IMR-90 (cell line): ENCODE data around the gene ROBO1. TPM values are rescaled to one million over a fixed set of nuclear protein-coding genes. Genes with fewer than 3 reads are reported as not detected.

ENCODE experiments used
- ATAC-seq: fragments of 200-7000 bp; cut with Tn5 transposase; 2 replicates; pipeline ENCODE4 v1.9.1; 2020; ENCODE audit warnings: low read depth, mild to moderate bottlenecking, moderate library complexity
- BruUV-seq: library from RNA; stranded (reverse); fragments of 400-500 nt; replicated peaks from 2 replicates; lab custom pipeline; 2021; lab: Mats Ljungman, UMichigan
- CTCF ChIA-PET: fragments of 300-600 bp; formaldehyde crosslinking; extraction: SDS; loops from one replicate; lab custom pipeline; 2021; ENCODE audit warnings: antibody characterized with exemption; lab: Yijun Ruan, JAX
- POLR2A ChIA-PET: fragments of 300-600 bp; sonication (Branson Sonifier 250); formaldehyde crosslinking; loops from one replicate; lab custom pipeline; 2022; ENCODE audit warnings: antibody characterized with exemption; ENCODE audit not compliant: unreplicated experiment; lab: Charles Lee
- DNase-seq: peaks from one replicate; pipeline ENCODE4 v3.0.0; 2013
- H2AFZ ChIP-seq: replicated peaks from 2 replicates; pipeline ENCODE3; 2013; ENCODE audit warnings: low read length, mild to moderate bottlenecking; ENCODE audit not compliant: poor library complexity
- H2AK5ac ChIP-seq: 2 replicates; pipeline ENCODE4 v1.6.1; 2013; ENCODE audit warnings: low read depth, low read length, inconsistent platforms
- H2AK9ac ChIP-seq: replicated peaks from 2 replicates; pipeline ENCODE3; 2013; ENCODE audit warnings: mild to moderate bottlenecking, low read depth, low read length, moderate library complexity; ENCODE audit not compliant: poor library complexity
- H2BK120ac ChIP-seq: 2 replicates; pipeline ENCODE4 v1.6.1; 2013; ENCODE audit warnings: low read depth, low read length, inconsistent platforms
- H2BK15ac ChIP-seq: 3 replicates; pipeline ENCODE4 v1.6.1; 2013; ENCODE audit warnings: low read depth, low read length, inconsistent platforms
- H2BK20ac ChIP-seq: 2 replicates; pipeline ENCODE4 v1.6.1; 2013; ENCODE audit warnings: low read depth, mild to moderate bottlenecking, inconsistent platforms, low read length, moderate library complexity
- H2BK5ac ChIP-seq: 2 replicates; pipeline ENCODE4 v1.6.1; 2013; ENCODE audit warnings: mild to moderate bottlenecking, low read depth, low read length, inconsistent platforms; ENCODE audit not compliant: poor library complexity, severe bottlenecking
- H3K14ac ChIP-seq: replicated peaks from 2 replicates; pipeline ENCODE4 v1.6.1; 2013; ENCODE audit warnings: low read depth, low read length, inconsistent platforms
- H3K18ac ChIP-seq: 2 replicates; pipeline ENCODE4 v1.6.1; 2013; ENCODE audit warnings: low read depth, low read length, control low read depth
- H3K23ac ChIP-seq: 2 replicates; pipeline ENCODE4 v1.6.1; 2013; ENCODE audit warnings: low read depth, low read length, inconsistent platforms
- H3K27ac ChIP-seq: 2 replicates; pipeline ENCODE4 v1.5.1; 2013; ENCODE audit warnings: mild to moderate bottlenecking, control low read depth, low read length; ENCODE audit not compliant: insufficient read depth
- H3K27me3 ChIP-seq: 2 replicates; pipeline ENCODE4 v1.6.1; 2013; ENCODE audit warnings: low read length; ENCODE audit not compliant: control insufficient read depth, insufficient read depth
- H3K36me3 ChIP-seq: 2 replicates; pipeline ENCODE4 v1.6.1; 2013; ENCODE audit warnings: low read length, mixed read lengths; ENCODE audit not compliant: control insufficient read depth, insufficient read depth
- H3K4ac ChIP-seq: 2 replicates; pipeline ENCODE4 v1.6.1; 2013; ENCODE audit warnings: low read depth, low read length, inconsistent platforms
- H3K4me1 ChIP-seq: 2 replicates; pipeline ENCODE4 v1.6.1; 2013; ENCODE audit warnings: low read length, mixed read lengths; ENCODE audit not compliant: control insufficient read depth, insufficient read depth
- H3K4me2 ChIP-seq: 2 replicates; pipeline ENCODE4 v1.6.1; 2013; ENCODE audit warnings: low read depth, mild to moderate bottlenecking, control low read depth, low read length, moderate library complexity
- H3K4me3 ChIP-seq: 2 replicates; pipeline ENCODE4 v1.5.1; 2013; ENCODE audit warnings: low read depth, mild to moderate bottlenecking, control low read depth, low read length, moderate library complexity; ENCODE audit not compliant: insufficient read depth
- H3K56ac ChIP-seq: 2 replicates; pipeline ENCODE4 v1.6.1; 2013; ENCODE audit warnings: low read length, inconsistent platforms; ENCODE audit not compliant: insufficient read depth; ENCODE audit errors: extremely low read depth
- H3K79me1 ChIP-seq, 2 experiments: 2 replicates each; pipeline ENCODE4 v1.6.1; 2013; ENCODE audit warnings: low read length in 2 of 2, inconsistent platforms in 1 of 2, low read depth in 1 of 2
- H3K9ac ChIP-seq: 2 replicates; pipeline ENCODE4 v1.6.1; 2013; ENCODE audit warnings: low read depth, low read length, control low read depth
- H3K9me1 ChIP-seq: 2 replicates; pipeline ENCODE4 v1.6.1; 2013; ENCODE audit warnings: low read length, inconsistent platforms; ENCODE audit not compliant: insufficient read depth
- H3K9me3 ChIP-seq: 2 replicates; pipeline ENCODE4 v1.6.1; 2013; ENCODE audit warnings: low read length; ENCODE audit not compliant: control insufficient read depth, insufficient read depth
- H4K20me1 ChIP-seq: 2 replicates; pipeline ENCODE4 v1.6.1; 2013; ENCODE audit warnings: low read length, inconsistent platforms; ENCODE audit not compliant: insufficient read depth
- H4K5ac ChIP-seq: 2 replicates; pipeline ENCODE4 v1.6.1; 2013; ENCODE audit warnings: mild to moderate bottlenecking, low read depth, low read length, control low read depth
- H4K8ac ChIP-seq, 2 experiments: 2 replicates each; pipeline ENCODE4 v1.6.1; 2013; ENCODE audit warnings: low read depth in 2 of 2, low read length in 2 of 2, control low read depth in 1 of 2, inconsistent platforms in 1 of 2
- H4K91ac ChIP-seq: 2 replicates; pipeline ENCODE4 v1.6.1; 2013; ENCODE audit warnings: low read depth, low read length, inconsistent platforms; ENCODE audit not compliant: insufficient read depth
- BHLHE40 ChIP-seq: fragments of 150-350 bp; IDR thresholded peaks from 2 replicates; pipeline ENCODE4 v1.6.1; 2016; ENCODE audit warnings: mild to moderate bottlenecking, low read depth, low read length
- CEBPB ChIP-seq: IDR thresholded peaks from 2 replicates; pipeline ENCODE4 v1.6.1; 2012; ENCODE audit warnings: low read depth, low read length, improper control_type of control experiment
- CHD1 ChIP-seq: IDR thresholded peaks from 2 replicates; pipeline ENCODE4 v1.6.1; 2012; ENCODE audit warnings: low read depth, low read length, improper control_type of control experiment
- FOS ChIP-seq: fragments of 150-350 bp; IDR thresholded peaks from 2 replicates; pipeline ENCODE4 v1.6.1; 2016; ENCODE audit warnings: low read depth, low read length
- MAZ ChIP-seq: IDR thresholded peaks from 2 replicates; pipeline ENCODE4 v1.6.1; 2012; ENCODE audit warnings: low read depth, mild to moderate bottlenecking, low read length, improper control_type of control experiment, moderate library complexity, borderline replicate concordance
- NFE2L2 ChIP-seq: fragments of 150-350 bp; IDR thresholded peaks from 2 replicates; pipeline ENCODE4 v1.6.1; 2016; ENCODE audit warnings: low read depth, mild to moderate bottlenecking, low read length
- POLR2A ChIP-seq: IDR thresholded peaks from 2 replicates; pipeline ENCODE4 v1.6.1; 2012; ENCODE audit warnings: mild to moderate bottlenecking, low read depth, low read length
- RCOR1 ChIP-seq: IDR thresholded peaks from 2 replicates; pipeline ENCODE4 v1.6.1; 2012; ENCODE audit warnings: mild to moderate bottlenecking, low read length, improper control_type of control experiment; ENCODE audit not compliant: insufficient replicate concordance
- RFX5 ChIP-seq: IDR thresholded peaks from 2 replicates; pipeline ENCODE4 v1.8.0; 2012; ENCODE audit warnings: low read depth, mild to moderate bottlenecking, low read length, moderate library complexity
- WGBS, 2 experiments: methylation state at CpG; one replicate each; pipeline versions ENCODE4 v1.1.5 to v1.1.7; 2013; ENCODE audit warnings: missing lambda C conversion rate in 2 of 2; ENCODE audit not compliant: insufficient read length in 1 of 2; ENCODE audit errors: extremely low coverage in 2 of 2; 5-methylcytosine and 5-hydroxymethylcytosine counted together
- dilution Hi-C: fragments of 300-500 bp; cut with HindIII; formaldehyde crosslinking; loops from one replicate; pipeline ENCODE4 v1.14.3; 2018; ENCODE audit warnings: low sequenced_read_pairs; ENCODE audit not compliant: unreplicated experiment
- in situ Hi-C: fragments of 300-500 bp; cut with MboI; formaldehyde crosslinking; loops from 3 replicates; pipeline ENCODE4 v1.14.3; 2019; ENCODE audit warnings: low sequenced_read_pairs, inconsistent platforms, mixed read lengths
- intact Hi-C: fragments of 100-400 bp; cut with micrococcal nuclease; formaldehyde crosslinking; loops from 2 replicates; pipeline ENCODE4 v1.10.0; 2022
- polyA plus RNA-seq, 3 experiments: library from polyadenylated mRNA; depleted of rRNA; stranded (reverse); fragments of >200 nt; gene quantifications; 2 replicates each; pipeline ENCODE4 v1.2.3, GENCODE V29; 2012; ENCODE audit warnings: low replicate concordance in 1 of 3
- total RNA-seq: library from RNA; depleted of rRNA; stranded (reverse); fragments of >200 nt; gene quantifications from 2 replicates; pipeline ENCODE4 v1.2.3, GENCODE V29; 2012
- TF ChIP-seq, protein P1 (sequence below): fragments of 150-350 bp; IDR thresholded peaks from 2 replicates; pipeline ENCODE4 v1.6.1; 2017; ENCODE audit warnings: mild to moderate bottlenecking, antibody characterized with exemption, low read length, low read depth

The ROBO1 gene
- total and polyA plus RNA-seq, 2 of the 4 experiments (the other 2 are of a cell fraction): 24.1 to 53.9 TPM

DNA sequence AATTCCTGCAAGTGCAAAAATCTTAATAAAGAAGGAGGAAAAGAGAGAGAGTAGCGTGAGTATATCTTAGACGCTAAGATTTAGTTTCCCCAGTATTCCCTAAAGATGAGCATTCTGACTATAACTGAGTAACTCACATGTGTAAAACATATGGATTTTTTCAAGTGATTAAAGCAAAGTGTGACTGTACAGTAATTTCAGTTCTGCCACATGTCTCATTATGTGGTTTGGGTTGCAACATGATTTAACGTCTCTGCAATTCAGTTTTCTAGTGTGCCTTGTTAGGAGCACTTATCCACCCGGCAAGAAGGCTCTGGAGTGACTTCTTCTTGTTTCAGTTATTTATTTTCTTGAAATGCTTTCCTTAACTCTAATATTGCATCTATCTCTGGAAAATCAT is 514.1 kb downstream of the ROBO1 start:
- Histone ChIP-seq H2AFZ (no peak overlapping the region), H3K27ac (no peak overlapping the region), H2BK120ac (no peak overlapping the region), H3K9me3 (no peaks in the 10 kb centered on the region), H4K8ac (no peak overlapping the region), H3K79me1 (no peaks in the 10 kb centered on the region), H3K18ac (no peak overlapping the region), H2AK9ac (no peak overlapping the region), H3K4me2 (no peak overlapping the region), H3K9me1 (no peaks in the 10 kb centered on the region), H3K14ac (no peak overlapping the region), H4K20me1 (no peaks in the 10 kb centered on the region), H2BK5ac (no peak overlapping the region), H3K4me1 (no peaks in the 10 kb centered on the region; the same call in 1 of the 2 replicates), H3K4ac (no peak overlapping the region), H3K56ac (no peak overlapping the region), H3K27me3 (no peaks in the 10 kb centered on the region), H4K5ac (no peak overlapping the region), H4K91ac (no peak overlapping the region), H3K9ac (no peak overlapping the region), H3K36me3 (no peaks in the 10 kb centered on the region), H2BK20ac (no peak overlapping the region), H3K4me3 (no peak overlapping the region), H2BK15ac (no peak overlapping the region), H3K23ac (no peak overlapping the region), H2AK5ac (no peak overlapping the region)
- dilution Hi-C loops: no loop called here
- no TSS peak for BruUV-seq
- CTCF ChIA-PET: no interaction called here
- DNase-seq (no peak), ATAC-seq (no peak)
- intact Hi-C loops: no loop called here
- no peak for TF ChIP-seq POLR2A
- TF ChIP-seq MAZ: no peak
- TF ChIP-seq NFE2L2: no peak
- no peak for TF ChIP-seq CEBPB
- TF ChIP-seq BHLHE40: no peak
- TF ChIP-seq, protein P1, sequence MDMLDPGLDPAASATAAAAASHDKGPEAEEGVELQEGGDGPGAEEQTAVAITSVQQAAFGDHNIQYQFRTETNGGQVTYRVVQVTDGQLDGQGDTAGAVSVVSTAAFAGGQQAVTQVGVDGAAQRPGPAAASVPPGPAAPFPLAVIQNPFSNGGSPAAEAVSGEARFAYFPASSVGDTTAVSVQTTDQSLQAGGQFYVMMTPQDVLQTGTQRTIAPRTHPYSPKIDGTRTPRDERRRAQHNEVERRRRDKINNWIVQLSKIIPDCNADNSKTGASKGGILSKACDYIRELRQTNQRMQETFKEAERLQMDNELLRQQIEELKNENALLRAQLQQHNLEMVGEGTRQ: no peak
- no peak for TF ChIP-seq RCOR1
- no peak for TF ChIP-seq RFX5
- no peak for TF ChIP-seq CHD1
- TF ChIP-seq FOS: no peak
- in situ Hi-C loops: no loop called here
- POLR2A ChIA-PET: no interaction called here
- WGBS, 2 experiments: no CpG with 5 or more reads among the region's 4 CpGs
